GM21786 (cell line): ENCODE data around the gene GLRA3.
A peak's percentile ranks its signal among the peaks of the same experiment; 100 is the strongest.
"Not testable (repeated sequence)": the region's sequence is repeated elsewhere in the genome, so short reads cannot be mapped to it uniquely, and the experiment has no call there.

ENCODE experiments used
- ATAC-seq: cut with Tn5 transposase; IDR thresholded peaks from one replicate; pipeline ENCODE4 v1.9.1; 2021; ENCODE audit not compliant: unreplicated experiment

GLRA3 gene

DNA sequence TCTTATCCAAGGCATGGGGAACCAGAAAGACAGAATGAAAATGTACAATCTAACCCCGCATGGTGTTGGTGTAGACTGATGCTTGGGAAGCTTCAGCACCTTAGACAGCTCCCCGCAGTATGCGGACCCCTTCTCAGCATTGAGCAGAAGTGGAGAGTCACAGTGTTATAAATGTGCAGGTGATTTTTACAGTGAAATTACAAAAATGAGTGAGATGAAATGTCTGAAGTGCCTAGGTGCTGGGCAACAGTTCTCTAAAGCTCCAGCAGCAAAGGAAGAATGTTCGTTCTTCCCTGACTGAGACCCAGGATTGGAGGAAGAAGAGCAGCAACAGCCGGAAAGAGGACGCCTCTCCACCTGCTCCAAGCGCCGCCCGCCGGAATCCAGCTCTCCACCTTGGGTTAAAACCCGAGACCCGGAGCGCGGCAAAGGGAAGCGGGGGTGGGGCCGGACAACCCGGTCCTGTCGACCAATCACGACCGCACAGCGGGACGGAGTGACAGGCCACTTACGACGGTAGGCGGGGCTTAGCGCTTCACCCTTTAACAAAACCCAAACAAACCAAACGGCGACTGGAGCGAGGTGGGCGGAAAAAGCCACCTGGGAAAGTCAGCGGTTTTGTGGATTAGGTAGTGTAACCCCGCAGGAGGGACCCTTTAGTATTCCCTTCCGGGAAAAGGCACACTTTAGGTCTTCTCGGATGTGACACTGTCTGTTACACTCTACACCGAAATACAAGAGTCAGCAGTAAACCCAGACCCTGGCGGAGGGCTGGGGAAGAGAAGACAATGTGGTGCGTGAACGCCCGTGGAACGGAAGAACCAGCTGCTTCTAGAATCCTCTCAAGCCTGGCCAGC is at the start of gene GLRA3:
GLRA3 (minus strand) TSS at position 403 of the 857 bp plus-strand sequence. CDS start 436 bp downstream, outside the sequence.
- ATAC-seq, result peak; percentile 60

DNA sequence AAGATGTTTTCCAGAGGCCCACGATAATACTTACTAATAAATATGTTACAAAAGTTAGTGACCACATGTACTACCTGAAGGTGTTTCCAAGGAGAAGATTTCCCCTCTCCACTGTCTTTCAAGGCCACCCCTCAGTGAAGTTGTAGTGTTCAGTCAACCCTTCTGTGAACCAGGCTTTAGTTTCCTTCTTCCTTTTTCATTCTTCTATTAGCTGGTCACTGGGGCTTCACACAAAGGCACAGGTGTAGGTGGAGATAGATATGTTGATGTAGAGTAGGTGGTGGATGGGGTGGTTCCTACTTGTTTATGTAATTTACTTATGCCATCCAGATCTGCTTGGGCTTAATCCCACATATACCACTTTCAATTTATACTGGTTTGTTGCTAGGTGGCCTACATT is 45.9 kb upstream of the GLRA3 start:
- no peak for ATAC-seq

DNA sequence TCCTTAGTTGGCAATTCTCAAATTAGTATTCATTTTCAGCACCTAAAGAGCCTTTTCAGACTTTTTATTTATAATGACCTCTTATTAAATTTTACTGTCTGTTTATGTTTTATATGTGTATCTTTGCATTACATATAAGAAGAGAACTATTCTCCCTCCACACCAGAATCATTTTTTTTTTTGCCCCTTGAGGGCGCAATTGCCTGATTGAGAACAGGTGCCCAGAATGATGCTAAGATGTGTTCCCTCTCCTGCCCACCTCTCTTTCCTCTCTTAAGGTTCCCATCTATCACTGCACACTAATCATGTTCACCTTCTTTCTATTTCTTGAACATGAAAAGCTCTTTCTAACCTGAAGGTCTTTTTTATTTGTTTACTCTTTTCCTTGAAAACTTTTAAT is 44.9 kb upstream of the GLRA3 start:
- peak; percentile 74 for ATAC-seq

DNA sequence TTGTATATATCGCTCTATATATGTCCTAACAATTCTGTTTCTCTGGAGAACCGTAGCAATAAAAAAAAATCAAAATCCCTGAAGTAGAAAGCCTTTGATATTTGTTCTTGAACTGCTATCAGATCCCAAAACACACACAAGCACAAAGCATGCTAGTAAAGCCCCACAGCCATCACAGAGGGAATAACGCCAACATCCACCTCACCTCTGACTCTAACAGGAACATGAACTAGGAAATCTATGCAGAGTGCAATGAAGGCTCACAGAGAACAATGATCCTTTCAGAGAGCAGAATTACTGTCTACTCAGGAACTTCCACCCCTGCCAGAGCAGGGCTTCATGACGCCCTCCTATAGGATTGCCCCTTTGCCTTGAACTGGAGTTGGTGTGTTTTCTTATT is 44.1 kb upstream of the GLRA3 start:
- ATAC-seq, result not testable (repeated sequence)

DNA sequence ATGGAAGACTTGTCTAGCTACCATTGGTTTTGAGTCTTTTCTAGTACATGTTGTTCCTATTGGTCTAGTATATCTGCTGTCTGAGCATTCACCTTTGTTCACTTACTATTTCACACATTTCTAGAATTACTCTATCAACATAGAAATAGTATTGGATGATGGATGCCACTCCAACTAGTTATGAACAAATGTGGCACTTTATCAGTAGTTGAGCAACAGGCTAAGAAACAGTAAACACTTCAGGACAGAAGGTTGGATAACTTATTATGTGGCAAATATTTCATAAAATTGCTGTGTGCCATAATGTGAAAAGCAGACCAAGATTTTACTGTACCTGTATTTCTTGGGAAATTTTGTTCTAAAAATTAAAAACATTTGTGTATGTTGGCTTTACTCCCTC is 42.4 kb upstream of the GLRA3 start:
- no peak for ATAC-seq

DNA sequence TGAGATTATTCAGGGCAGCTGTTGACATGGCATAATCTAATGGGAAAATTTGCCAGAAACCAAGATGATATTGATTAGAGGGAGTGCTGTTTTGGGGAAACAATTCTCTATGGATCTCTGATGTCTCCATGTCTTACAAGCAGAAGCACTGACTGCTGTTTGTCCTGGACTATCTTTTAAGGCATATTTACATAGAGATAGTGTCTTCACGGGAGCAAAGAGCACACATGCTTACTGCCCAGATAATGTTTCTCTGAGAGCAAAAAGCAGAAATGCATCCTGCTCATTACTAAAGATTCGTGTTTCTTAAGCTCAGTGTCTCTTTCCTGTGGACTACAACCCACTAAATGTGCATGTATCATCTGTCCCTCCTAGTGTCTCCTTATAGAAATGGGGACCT is 41.3 kb upstream of the GLRA3 start:
- no peak for ATAC-seq

DNA sequence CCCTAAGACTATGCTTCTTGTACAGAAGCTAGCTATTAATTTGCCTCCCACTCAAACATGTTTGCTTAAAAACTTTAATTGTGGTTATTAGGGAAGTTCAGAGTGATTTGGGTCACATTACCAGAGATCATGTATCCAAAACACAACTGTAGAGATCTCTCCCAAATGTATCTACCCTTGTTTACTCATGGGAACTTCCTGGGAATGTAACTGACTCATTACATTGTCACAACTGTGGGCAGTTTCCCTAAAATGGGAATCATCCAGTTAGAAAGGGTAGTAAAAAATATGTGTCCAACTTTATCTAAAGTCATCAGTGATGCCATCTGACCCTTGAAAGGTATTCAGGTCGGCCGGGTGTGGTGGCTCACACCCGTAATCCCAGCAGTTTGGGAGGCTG is 40.3 kb upstream of the GLRA3 start:
- no peak for ATAC-seq

DNA sequence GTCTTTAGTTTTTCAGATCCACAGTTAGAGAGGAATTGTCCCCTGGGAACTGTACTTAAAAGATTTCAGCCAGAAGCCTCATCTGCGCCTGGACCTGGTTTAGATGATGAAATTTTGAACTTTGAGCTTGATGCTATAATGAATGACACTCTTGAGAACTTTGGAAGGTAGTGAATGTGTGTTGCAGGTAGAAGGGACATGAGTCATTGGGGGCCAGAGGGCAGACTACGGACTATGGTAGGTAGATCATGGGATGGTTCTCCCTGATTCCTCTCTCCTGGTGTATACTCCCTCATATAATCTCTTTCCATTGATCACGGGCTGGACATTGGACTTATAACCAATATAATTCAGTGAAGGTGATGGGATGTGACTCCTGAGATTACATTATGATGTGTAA is 38.9 kb upstream of the GLRA3 start:
- ATAC-seq, result no peak

DNA sequence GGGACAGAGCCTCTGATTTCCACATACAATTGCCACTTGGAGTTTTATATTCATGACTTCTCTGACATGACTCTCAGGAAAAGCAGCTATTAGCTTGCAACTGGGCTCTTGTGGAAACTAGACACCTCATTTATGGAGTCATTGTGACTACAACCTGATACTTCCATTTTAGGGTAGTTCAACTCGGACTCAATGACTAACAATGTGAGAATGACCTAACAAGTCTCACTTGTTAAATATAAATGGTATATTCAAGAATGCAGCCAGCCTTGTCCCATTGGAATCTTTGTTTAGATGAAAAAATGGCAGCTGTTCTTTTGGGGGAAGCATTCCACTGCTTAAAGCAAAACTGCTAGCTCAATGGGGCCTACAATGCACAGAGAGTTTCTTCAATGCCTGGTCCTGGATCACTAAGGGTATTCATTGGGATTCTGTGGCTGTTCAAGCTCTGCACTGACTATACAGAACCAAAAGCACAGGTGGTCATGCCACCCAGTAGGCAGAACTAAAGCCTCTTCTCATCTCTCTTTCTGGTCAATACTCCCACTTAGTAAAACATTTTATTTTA is 36.5 kb upstream of the GLRA3 start:
- ATAC-seq, result no peak

DNA sequence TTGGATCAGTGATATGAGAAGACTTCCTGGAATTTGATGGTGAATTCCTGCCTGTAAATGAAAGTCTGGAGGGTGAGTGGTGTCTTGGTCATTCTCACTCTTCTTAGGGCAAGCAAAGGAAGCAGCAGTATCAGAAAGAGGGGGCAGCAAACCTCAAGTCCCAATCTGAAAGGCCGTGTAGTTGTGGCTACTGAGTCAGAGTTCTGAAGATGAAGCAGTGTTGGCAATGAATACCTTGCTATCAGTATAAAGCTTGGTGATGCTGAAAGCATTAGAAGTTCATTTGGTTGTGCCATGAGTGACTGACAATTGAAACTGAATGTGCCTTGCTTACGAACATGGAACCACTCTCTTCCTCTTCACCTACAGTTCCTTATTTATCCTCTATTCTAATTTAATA is 35.0 kb upstream of the GLRA3 start:
- ATAC-seq, result no peak

DNA sequence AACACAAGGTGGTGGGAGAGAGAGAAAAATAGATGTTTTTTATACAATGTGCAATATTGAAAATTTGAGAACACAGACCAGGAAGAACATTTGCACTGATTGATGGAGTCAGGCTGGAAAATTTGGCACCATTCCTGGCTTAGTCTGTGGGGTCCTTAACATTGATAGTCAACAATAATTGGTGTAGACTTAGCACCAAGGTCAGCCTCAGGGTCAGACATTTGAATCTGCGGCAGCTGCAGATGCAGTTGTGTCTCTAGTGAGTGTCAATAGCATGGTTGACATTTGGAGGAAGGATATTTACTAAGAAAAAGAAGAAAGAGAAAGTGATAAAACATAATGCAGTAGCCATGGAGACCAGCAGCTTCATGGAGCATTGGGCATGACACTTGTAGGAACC is 31.5 kb upstream of the GLRA3 start:
- no peak for ATAC-seq

DNA sequence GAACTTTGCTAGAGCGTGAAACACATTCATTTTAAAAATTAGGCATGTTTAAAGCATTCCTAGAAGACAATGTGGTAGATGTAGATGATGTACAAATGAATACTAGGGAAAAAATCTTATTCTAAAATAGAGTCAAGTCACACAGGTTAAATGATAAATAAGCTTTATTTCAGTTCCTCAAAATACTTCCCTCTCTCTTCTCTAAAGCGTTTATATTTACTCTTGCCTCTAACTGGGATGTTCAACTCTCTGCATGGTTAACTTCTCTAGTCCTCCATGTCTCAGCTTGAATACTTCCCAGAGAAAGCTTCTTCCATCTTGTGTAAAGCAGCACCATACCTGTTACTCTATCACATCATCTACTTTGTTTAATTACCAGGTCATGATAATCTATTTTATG is 30.9 kb upstream of the GLRA3 start:
- ATAC-seq, result peak; percentile 69

DNA sequence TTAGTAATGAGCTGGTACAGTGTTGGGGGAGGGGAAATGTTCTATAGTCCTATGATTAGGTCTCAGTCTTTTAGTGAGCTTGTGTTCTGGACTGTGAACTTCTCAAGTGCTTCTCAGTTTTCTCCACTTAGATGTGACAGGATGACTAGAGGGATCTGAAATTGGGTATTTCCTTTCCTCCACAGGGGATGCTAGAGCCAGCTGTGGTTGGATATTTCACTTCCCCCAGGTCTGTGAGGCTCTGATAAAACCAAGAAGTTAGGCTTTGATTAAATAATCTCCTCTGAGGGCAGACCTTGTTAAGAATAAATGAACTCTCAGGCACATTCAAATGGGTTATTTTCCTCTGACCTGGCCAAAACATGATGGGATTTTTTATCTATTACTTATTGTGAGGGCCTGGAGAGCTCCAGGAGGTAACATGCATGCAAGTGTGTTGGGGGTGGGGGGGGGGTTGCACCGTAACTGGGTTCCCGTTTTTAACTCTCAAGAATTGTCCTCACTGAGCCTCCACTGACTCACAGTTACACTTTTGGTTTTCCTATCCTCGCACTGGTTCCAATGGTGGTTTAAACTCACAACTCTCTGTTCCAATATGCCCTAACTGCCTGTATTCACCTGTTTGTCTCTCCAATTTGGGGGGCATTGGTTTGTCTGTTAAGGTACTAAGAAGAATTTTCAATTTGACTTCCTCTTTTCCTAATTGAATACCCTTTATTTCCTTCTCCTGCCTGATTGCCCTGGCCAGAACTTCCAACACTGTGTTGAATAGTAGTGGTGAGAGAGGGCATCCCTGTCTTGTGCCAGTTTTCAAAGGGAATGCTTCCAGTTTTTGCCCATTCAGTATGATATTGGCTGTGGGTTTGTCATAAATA is 28.1 kb upstream of the GLRA3 start:
- ATAC-seq, result no peak

DNA sequence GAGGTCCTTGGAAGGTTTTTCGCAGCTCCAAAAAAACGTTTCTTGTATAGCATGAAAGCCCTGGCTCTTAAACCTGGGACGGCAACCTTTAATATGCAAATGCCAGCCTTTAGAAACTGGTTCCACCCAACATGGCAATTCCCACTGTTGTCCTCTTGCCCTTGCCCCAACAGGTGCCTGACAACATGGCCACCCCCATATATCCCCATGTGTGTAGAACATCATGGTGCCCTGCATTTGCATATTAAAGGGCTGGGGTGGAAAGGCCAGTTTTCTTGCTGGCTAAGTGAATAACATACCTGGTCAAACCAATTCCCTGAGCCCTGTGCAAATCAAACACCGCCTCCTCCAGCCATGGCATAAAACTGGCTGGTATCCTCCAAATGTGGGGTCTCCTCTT is 26.0 kb upstream of the GLRA3 start:
- no peak for ATAC-seq

DNA sequence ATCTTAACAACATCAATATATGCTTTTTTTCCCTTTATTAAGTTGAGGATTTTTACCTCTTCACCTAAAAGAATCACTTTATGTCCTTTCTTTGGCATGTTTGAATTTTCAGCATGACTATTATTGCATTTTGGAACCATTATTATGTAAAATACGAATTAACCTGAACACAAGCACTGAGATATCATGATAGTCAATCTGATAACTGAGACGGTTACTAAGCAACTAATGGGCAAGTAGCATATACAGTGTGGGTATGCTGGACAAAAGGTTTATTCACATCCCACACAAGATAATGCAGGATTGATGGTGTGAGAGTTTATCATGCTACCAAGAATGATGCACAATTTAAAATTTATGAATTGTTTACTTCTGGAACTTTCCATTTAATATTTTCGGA is 24.6 kb upstream of the GLRA3 start:
- ATAC-seq, result no peak

DNA sequence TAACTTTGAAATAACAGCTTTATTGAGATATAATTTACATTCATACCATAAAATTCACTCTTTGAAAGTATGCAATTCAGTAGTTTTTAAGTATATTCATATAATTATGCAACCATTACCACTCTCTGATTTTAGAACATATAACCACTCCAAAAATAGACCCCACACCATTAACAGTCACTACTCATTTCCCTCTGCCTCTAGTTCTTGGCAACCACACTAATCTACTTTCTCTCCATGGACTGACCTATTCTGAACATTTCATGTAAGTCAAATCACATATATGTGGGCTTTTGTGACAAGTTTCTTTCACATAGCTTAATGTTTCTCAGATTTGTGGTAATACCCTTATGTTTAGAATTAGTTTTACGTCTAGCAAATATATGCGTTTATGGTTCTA is 19.5 kb upstream of the GLRA3 start:
- no peak for ATAC-seq

DNA sequence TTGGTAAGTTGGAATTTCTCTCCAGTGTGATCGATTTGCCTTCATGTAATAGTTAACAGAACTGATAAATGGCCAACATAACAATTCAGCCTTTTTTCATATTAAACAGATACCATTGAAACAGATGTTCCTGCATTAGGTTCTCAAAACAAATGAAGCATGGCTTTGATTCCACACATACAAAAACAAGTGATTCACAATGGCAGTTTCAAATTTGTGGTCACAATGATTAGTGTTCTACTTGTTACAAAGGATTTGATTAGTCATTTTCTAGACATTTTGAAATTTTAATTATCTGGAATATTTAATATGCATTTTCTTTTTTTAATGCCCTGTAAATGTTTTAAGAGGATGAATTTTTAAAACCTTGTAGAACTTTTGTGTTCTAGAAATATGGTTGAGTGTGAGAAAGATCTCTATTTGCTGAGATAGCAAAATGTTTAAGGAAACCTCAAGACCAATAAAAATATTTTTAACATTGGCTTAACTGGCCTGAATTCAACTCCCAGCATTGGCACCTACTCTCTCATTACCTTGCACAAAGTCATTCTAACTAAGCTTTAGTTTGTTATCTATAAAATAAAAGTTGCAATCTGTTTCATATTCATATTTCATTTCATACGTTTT is 18.9 kb upstream of the GLRA3 start:
- no peak for ATAC-seq

DNA sequence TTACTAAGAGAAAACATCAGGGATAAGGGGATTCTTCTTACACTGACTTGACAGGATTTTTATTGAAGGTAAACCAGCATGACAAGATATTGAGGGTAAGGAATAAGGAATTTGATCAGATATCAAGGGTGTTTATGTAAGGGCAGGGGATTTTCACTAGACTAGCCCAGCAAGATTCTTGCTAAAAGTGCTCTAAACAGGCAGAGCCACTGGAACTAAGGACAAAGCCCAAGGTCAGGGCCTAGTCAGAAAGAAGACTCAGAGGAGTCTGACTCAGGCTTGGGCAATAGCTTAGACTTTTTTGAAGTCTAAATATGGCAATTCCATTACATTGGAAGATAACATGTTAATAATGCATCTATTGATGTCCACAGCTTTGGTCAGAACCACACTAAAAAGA is 6.5 kb upstream of the GLRA3 start:
- ATAC-seq, result no peak

DNA sequence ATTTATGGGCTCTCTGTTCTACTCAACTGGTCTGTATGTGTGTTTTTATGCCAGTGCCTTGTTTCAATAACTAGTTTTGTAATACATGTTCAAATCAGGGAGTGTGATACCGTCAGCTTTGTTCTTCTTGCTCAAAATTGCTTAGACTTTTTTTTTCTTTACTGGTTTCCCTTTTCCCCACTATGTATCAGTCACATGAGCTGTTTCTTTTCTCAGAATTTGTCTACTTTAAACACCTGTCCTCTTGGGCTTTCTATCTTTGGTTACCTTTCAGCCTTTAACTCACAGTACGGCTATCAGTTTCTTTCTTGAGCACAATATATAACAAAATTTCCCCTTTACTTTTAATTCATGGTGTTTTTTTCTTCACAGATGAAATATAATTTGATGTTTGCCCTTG is 5.4 kb upstream of the GLRA3 start:
- no peak for ATAC-seq

DNA sequence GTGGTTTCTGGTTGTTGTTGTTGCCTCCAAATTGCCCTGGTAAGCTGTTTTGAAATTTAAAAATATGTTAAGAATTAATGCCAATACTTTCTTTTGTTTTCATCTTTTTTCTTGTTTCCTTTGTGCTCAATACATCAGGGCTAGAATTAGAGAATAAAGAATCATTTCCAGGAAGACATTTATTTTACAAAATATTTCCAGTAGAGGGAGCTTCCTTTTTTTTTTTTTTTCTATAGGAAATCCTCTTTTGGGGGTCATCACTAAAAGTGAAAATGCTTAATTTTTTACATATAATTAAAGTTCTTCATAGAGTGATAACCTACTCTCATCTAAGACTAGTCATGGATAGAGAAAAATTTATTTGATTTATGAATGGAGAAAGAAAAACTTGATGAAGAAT is 2.4 kb downstream of the GLRA3 start:
- ATAC-seq, result no peak

DNA sequence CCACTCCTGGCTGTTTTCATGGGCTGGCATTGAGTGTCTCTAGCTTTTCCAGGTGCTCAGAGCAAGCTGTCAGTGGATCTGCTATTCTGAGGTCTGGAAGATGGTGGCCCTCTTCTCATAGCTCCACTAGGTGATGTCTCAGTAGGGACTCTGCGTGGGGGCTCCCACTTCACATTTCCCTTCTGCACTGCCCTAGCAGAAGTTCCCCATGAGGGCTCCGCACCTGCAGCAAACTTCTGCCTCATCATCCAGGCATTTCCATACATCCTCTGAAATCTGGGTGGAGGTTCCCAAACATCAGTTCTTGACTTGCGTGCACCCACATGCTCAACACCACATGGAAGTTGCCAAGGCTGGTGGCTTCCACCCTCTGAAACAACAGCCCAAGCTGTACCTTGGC is 13.8 kb downstream of the GLRA3 start:
- no peak for ATAC-seq
